WTC11 (cell line): ENCODE results near the gene HAPLN3. TPM values are rescaled to one million over a fixed set of nuclear protein-coding genes. Genes with fewer than 3 reads are reported as not detected.
A peak's percentile ranks its signal among the peaks of the same experiment; 100 is the strongest.

Experiments used
- ATAC-seq: fragments of 200-7000 bp; cut with Tn5 transposase; 2 replicates; pipeline ENCODE4 v1.10.0; 2021; ENCODE audit warnings: mild to moderate bottlenecking, moderate library complexity
- CTCF ChIA-PET: fragments of 300-600 bp; sonication (Branson Sonifier 250); formaldehyde crosslinking; loops from one replicate; lab custom pipeline; 2021; ENCODE audit warnings: antibody characterized with exemption; lab: Charles Lee
- POLR2A ChIA-PET: fragments of 350-600 bp; sonication (Branson Sonifier 250); formaldehyde crosslinking; loops from one replicate; lab custom pipeline; 2021; ENCODE audit warnings: antibody characterized with exemption; lab: Charles Lee
- DNase-seq: peaks from one replicate; pipeline ENCODE4 v3.0.0; 2021; ENCODE audit warnings: low spot score
- H3K27ac Mint-ChIP-seq: 2 replicates; pipeline ENCODE4 v1.8.0; 2021; ENCODE audit warnings: mixed read lengths
- H3K27me3 Mint-ChIP-seq: 2 replicates; pipeline ENCODE4 v1.8.0; 2021; ENCODE audit warnings: low read depth, mild to moderate bottlenecking, moderate library complexity, mixed read lengths
- H3K36me3 Mint-ChIP-seq: 2 replicates; pipeline ENCODE4 v1.8.0; 2021; ENCODE audit warnings: mixed read lengths
- H3K4me1 Mint-ChIP-seq: 2 replicates; pipeline ENCODE4 v1.8.0; 2022; ENCODE audit warnings: mixed read lengths
- H3K4me3 Mint-ChIP-seq: 2 replicates; pipeline ENCODE4 v1.8.0; 2021; ENCODE audit warnings: mild to moderate bottlenecking, moderate library complexity, mixed read lengths
- H3K9me3 Mint-ChIP-seq: 2 replicates; pipeline ENCODE4 v1.8.0; 2021; ENCODE audit warnings: mixed read lengths
- CBFB ChIP-seq: sonication (generic); formaldehyde crosslinking; IDR thresholded peaks from 2 replicates; pipeline ENCODE4 v1.8.1; 2022; ENCODE audit warnings: mild to moderate bottlenecking, low read depth, missing genetic modification reagents
- CREM ChIP-seq: sonication (generic); formaldehyde crosslinking; IDR thresholded peaks from 2 replicates; pipeline ENCODE4 v1.8.1; 2022; ENCODE audit warnings: mild to moderate bottlenecking, missing genetic modification reagents, moderate library complexity
- ESRRA ChIP-seq: sonication (generic); formaldehyde crosslinking; IDR thresholded peaks from 2 replicates; pipeline ENCODE4 v1.8.1; 2022; ENCODE audit warnings: mild to moderate bottlenecking, missing genetic modification reagents, borderline replicate concordance
- ETV6 ChIP-seq: sonication (generic); formaldehyde crosslinking; IDR thresholded peaks from 2 replicates; pipeline ENCODE4 v1.8.1; 2022; ENCODE audit warnings: mild to moderate bottlenecking, missing genetic modification reagents
- GTF2I ChIP-seq: fragments of 250-450 bp; sonication (Bioruptor Pico); conservative IDR thresholded peaks from 2 replicates; pipeline ENCODE4 v1.4.0; 2021; ENCODE audit warnings: mild to moderate bottlenecking
- HMGA2 ChIP-seq: fragments of 250-450 bp; sonication (Bioruptor Pico); IDR thresholded peaks from 2 replicates; pipeline ENCODE4 v1.4.0; 2021; ENCODE audit warnings: mild to moderate bottlenecking, moderate library complexity
- KAT7 ChIP-seq: sonication (generic); formaldehyde crosslinking; IDR thresholded peaks from 2 replicates; pipeline ENCODE4 v1.8.1; 2023; ENCODE audit warnings: missing genetic modification reagents, mild to moderate bottlenecking, borderline replicate concordance
- NFATC4 ChIP-seq: fragments of 250-450 bp; sonication (Bioruptor Pico); IDR thresholded peaks from 2 replicates; pipeline ENCODE4 v1.9.0; 2021; ENCODE audit warnings: mild to moderate bottlenecking
- NR1H2 ChIP-seq: sonication (generic); formaldehyde crosslinking; IDR thresholded peaks from 2 replicates; pipeline ENCODE4 v1.9.0; 2021; ENCODE audit warnings: mild to moderate bottlenecking, moderate library complexity, missing genetic modification reagents
- SP1 ChIP-seq: sonication (generic); formaldehyde crosslinking; conservative IDR thresholded peaks from 2 replicates; pipeline ENCODE4 v1.8.1; 2022; ENCODE audit warnings: missing genetic modification reagents
- TEAD4 ChIP-seq: sonication (generic); formaldehyde crosslinking; IDR thresholded peaks from 2 replicates; pipeline ENCODE4 v1.8.0; 2022; ENCODE audit warnings: mild to moderate bottlenecking, missing genetic modification reagents
- ZBTB21 ChIP-seq: sonication (generic); formaldehyde crosslinking; IDR thresholded peaks from 2 replicates; pipeline ENCODE4 v1.8.1; 2023; ENCODE audit warnings: mild to moderate bottlenecking, missing genetic modification reagents, borderline replicate concordance
- ZNF263 ChIP-seq: sonication (generic); formaldehyde crosslinking; IDR thresholded peaks from 2 replicates; pipeline ENCODE4 v1.8.1; 2022; ENCODE audit warnings: low read depth, mild to moderate bottlenecking, moderate library complexity, missing genetic modification reagents
- ZNF317 ChIP-seq: sonication (generic); formaldehyde crosslinking; IDR thresholded peaks from 2 replicates; pipeline ENCODE4 v1.8.1; 2023; ENCODE audit warnings: low read depth, mild to moderate bottlenecking, moderate library complexity, missing genetic modification reagents, borderline replicate concordance
- total RNA-seq: library from RNA; stranded (reverse); gene quantifications from 3 replicates; pipeline ENCODE4 v1.2.3, GENCODE V29; 2021
- TF ChIP-seq, protein P1 (sequence below): sonication (generic); formaldehyde crosslinking; IDR thresholded peaks from 2 replicates; pipeline ENCODE4 v1.8.1; 2023; ENCODE audit warnings: mild to moderate bottlenecking, missing genetic modification reagents, borderline replicate concordance
- TF ChIP-seq, protein P2 (sequence below): sonication (generic); formaldehyde crosslinking; IDR thresholded peaks from 2 replicates; pipeline ENCODE4 v1.8.0; 2022; ENCODE audit warnings: mild to moderate bottlenecking, missing genetic modification reagents
- TF ChIP-seq, protein P3 (sequence below): sonication (generic); formaldehyde crosslinking; IDR thresholded peaks from 2 replicates; pipeline ENCODE4 v1.8.1; 2022; ENCODE audit warnings: missing genetic modification reagents, borderline replicate concordance
- TF ChIP-seq, protein P4 (sequence below): fragments of 250-450 bp; sonication (Bioruptor Pico); IDR thresholded peaks from 2 replicates; pipeline ENCODE4 v1.9.0; 2021; ENCODE audit warnings: mild to moderate bottlenecking
- TF ChIP-seq, protein P5 (sequence below): sonication (generic); formaldehyde crosslinking; IDR thresholded peaks from 2 replicates; pipeline ENCODE4 v1.8.1; 2023; ENCODE audit warnings: mild to moderate bottlenecking, moderate library complexity, missing genetic modification reagents

Gene HAPLN3
- total RNA-seq, 1 experiment from 2014 or later, result 50.6 TPM

DNA sequence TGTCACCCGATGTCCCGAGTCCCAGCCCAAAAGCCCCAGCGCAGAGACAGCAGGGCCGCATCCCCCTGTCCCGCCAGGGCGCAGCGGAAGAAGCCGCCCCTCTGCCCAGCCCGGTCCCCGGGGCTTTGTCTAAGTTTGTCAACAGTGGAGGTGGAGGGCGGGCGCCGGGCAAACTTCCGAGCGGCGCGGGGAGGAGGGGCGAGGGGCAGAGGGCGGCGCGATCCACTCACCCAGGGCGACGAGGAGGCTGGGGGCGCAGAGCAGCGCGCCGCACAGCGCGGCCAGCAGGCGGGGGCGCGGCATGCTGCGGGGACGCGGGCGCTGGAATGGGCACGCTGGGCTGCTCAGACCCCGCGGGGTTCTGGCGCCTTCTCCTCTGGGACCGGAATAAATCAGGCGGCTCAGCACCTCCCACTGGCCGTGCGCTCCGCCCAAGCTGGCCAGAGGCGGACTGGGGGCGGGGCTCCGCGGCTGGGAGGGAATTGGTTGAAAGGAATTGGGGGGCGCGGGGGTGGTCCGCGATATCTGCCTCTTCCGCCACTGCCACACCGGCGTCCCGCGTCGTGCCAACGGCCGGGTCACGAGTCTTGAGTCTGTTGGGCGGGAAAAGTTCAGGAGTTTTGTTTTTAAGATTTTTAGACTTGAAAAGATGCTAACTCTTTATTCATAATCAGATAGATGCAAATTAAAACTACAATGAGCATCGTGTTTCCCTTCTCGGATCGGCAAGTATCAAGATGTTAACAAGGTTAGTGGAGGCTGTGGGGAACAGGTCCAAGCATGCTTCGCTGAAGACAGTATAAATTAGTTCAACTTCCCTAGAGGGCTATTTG is 17.9 kb upstream of the HAPLN3 start, which contains the start of gene MFGE8 (continued):
- TF ChIP-seq, protein P1, sequence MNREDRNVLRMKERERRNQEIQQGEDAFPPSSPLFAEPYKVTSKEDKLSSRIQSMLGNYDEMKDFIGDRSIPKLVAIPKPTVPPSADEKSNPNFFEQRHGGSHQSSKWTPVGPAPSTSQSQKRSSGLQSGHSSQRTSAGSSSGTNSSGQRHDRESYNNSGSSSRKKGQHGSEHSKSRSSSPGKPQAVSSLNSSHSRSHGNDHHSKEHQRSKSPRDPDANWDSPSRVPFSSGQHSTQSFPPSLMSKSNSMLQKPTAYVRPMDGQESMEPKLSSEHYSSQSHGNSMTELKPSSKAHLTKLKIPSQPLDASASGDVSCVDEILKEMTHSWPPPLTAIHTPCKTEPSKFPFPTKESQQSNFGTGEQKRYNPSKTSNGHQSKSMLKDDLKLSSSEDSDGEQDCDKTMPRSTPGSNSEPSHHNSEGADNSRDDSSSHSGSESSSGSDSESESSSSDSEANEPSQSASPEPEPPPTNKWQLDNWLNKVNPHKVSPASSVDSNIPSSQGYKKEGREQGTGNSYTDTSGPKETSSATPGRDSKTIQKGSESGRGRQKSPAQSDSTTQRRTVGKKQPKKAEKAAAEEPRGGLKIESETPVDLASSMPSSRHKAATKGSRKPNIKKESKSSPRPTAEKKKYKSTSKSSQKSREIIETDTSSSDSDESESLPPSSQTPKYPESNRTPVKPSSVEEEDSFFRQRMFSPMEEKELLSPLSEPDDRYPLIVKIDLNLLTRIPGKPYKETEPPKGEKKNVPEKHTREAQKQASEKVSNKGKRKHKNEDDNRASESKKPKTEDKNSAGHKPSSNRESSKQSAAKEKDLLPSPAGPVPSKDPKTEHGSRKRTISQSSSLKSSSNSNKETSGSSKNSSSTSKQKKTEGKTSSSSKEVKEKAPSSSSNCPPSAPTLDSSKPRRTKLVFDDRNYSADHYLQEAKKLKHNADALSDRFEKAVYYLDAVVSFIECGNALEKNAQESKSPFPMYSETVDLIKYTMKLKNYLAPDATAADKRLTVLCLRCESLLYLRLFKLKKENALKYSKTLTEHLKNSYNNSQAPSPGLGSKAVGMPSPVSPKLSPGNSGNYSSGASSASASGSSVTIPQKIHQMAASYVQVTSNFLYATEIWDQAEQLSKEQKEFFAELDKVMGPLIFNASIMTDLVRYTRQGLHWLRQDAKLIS (CRISPR knock-in tag), result peak; percentile 68; the same call in 1 of the 2 replicates
- no peak for TF ChIP-seq ZNF317
- TF ChIP-seq ETV6 (CRISPR knock-in tag), result peak; percentile 76
- TF ChIP-seq, protein P2, sequence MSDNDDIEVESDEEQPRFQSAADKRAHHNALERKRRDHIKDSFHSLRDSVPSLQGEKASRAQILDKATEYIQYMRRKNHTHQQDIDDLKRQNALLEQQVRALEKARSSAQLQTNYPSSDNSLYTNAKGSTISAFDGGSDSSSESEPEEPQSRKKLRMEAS (CRISPR knock-in tag), result peak; percentile 81; the same call in 1 of the 2 replicates
- no peak for TF ChIP-seq NFATC4 (CRISPR knock-in tag)
- TF ChIP-seq, protein P3, sequence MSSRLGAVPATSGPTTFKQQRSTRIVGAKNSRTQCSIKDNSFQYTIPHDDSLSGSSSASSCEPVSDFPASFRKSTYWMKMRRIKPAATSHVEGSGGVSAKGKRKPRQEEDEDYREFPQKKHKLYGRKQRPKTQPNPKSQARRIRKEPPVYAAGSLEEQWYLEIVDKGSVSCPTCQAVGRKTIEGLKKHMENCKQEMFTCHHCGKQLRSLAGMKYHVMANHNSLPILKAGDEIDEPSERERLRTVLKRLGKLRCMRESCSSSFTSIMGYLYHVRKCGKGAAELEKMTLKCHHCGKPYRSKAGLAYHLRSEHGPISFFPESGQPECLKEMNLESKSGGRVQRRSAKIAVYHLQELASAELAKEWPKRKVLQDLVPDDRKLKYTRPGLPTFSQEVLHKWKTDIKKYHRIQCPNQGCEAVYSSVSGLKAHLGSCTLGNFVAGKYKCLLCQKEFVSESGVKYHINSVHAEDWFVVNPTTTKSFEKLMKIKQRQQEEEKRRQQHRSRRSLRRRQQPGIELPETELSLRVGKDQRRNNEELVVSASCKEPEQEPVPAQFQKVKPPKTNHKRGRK (CRISPR knock-in tag), result no peak
- no peak for TF ChIP-seq HMGA2 (CRISPR knock-in tag)
- no peak for TF ChIP-seq CBFB (CRISPR knock-in tag)
- TF ChIP-seq, protein P4, sequence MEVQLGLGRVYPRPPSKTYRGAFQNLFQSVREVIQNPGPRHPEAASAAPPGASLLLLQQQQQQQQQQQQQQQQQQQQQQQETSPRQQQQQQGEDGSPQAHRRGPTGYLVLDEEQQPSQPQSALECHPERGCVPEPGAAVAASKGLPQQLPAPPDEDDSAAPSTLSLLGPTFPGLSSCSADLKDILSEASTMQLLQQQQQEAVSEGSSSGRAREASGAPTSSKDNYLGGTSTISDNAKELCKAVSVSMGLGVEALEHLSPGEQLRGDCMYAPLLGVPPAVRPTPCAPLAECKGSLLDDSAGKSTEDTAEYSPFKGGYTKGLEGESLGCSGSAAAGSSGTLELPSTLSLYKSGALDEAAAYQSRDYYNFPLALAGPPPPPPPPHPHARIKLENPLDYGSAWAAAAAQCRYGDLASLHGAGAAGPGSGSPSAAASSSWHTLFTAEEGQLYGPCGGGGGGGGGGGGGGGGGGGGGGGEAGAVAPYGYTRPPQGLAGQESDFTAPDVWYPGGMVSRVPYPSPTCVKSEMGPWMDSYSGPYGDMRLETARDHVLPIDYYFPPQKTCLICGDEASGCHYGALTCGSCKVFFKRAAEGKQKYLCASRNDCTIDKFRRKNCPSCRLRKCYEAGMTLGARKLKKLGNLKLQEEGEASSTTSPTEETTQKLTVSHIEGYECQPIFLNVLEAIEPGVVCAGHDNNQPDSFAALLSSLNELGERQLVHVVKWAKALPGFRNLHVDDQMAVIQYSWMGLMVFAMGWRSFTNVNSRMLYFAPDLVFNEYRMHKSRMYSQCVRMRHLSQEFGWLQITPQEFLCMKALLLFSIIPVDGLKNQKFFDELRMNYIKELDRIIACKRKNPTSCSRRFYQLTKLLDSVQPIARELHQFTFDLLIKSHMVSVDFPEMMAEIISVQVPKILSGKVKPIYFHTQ (CRISPR knock-in tag), result no peak
- no peak for TF ChIP-seq NR1H2 (CRISPR knock-in tag)
- 0 out of 2 replicates have a peak, but pooled peaks have one; percentile 34 for TF ChIP-seq KAT7
- no peak for TF ChIP-seq ZNF263 (CRISPR knock-in tag)
- peak; percentile 44; the same call in 1 of the 2 replicates for TF ChIP-seq ZBTB21 (CRISPR knock-in tag)
- TF ChIP-seq ESRRA, result peak; percentile 18; the same call in 1 of the 2 replicates

DNA sequence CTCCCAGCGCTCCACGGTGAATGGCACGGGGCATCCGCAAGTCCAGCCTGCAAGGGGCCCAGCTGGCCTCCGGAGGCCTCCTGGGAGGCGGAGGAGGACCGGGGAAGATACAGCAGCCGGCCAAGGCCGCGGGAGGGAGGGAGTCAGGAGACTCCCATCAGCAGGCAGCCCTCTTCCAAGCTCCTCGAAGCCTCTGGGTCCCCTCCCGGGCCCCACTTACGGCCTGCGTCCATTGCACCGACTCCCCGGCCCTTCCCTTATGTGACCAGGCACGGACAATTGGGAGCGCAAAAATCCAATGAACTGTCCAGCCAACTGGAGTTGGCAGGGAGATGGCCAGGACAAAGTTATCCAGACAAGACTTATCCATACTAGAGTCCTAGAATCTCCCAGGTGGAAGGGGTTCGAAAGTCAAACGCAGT is 17.2 kb upstream of the HAPLN3 start:
- peaks cover 49% of the 10 kb centered on the region for H3K4me1 Mint-ChIP-seq
- CTCF ChIA-PET, result interaction anchor here (1.2 to 8.6 kb wide), 6 partner anchors 27 to 217 kb away, joined by 5 to 226 read pairs (median 6); no protein-coding TSS in a partner anchor
- POLR2A ChIA-PET, result interaction anchor here (1.3 to 3.4 kb wide), 7 partner anchors 70 to 91 kb away, joined by 3 to 17 read pairs (median 7); no protein-coding TSS in a partner anchor

More for the DNA sequence above, 17.2 kb upstream of the HAPLN3 start:
- ATAC-seq (no peak), DNase-seq (no peak)
- peak overlapping the region; percentile 85 for H3K4me3 Mint-ChIP-seq
- H3K9me3 Mint-ChIP-seq, result peaks cover under 1% of the 10 kb centered on the region; the same call in 1 of the 2 replicates
- H3K27me3 Mint-ChIP-seq, result no peaks in the 10 kb centered on the region
- peak overlapping the region; percentile 84 for H3K27ac Mint-ChIP-seq
- TF ChIP-seq TEAD4 (CRISPR knock-in tag) (no peak), CREM (CRISPR knock-in tag) (no peak), GTF2I (no peak), SP1 (no peak), ESRRA (no peak)
- TF ChIP-seq, protein P3 (CRISPR knock-in tag), result no peak
- TF ChIP-seq, protein P5, sequence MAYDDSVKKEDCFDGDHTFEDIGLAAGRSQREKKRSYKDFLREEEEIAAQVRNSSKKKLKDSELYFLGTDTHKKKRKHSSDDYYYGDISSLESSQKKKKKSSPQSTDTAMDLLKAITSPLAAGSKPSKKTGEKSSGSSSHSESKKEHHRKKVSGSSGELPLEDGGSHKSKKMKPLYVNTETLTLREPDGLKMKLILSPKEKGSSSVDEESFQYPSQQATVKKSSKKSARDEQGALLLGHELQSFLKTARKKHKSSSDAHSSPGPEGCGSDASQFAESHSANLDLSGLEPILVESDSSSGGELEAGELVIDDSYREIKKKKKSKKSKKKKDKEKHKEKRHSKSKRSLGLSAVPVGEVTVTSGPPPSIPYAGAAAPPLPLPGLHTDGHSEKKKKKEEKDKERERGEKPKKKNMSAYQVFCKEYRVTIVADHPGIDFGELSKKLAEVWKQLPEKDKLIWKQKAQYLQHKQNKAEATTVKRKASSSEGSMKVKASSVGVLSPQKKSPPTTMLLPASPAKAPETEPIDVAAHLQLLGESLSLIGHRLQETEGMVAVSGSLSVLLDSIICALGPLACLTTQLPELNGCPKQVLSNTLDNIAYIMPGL (CRISPR knock-in tag), result no peak
- H3K36me3 Mint-ChIP-seq, result peaks cover 43% of the 10 kb centered on the region
